ENCODE data around the gene RPL39L. TPM values are rescaled to one million over a fixed set of nuclear protein-coding genes. Genes with fewer than 3 reads are reported as not detected.
"Not testable (repeated sequence)": the region's sequence is repeated elsewhere in the genome, so short reads cannot be mapped to it uniquely, and the experiment has no call there.

RPL39L gene
- total RNA-seq, 4 donors from 2014 or later = 3.0 to 29.8 (median 11.6) TPM

GRCh38 chr3:187183903-187184302 lies 44.6 kb upstream of the RPL39L start:
- TF ChIP-seq, protein P1, sequence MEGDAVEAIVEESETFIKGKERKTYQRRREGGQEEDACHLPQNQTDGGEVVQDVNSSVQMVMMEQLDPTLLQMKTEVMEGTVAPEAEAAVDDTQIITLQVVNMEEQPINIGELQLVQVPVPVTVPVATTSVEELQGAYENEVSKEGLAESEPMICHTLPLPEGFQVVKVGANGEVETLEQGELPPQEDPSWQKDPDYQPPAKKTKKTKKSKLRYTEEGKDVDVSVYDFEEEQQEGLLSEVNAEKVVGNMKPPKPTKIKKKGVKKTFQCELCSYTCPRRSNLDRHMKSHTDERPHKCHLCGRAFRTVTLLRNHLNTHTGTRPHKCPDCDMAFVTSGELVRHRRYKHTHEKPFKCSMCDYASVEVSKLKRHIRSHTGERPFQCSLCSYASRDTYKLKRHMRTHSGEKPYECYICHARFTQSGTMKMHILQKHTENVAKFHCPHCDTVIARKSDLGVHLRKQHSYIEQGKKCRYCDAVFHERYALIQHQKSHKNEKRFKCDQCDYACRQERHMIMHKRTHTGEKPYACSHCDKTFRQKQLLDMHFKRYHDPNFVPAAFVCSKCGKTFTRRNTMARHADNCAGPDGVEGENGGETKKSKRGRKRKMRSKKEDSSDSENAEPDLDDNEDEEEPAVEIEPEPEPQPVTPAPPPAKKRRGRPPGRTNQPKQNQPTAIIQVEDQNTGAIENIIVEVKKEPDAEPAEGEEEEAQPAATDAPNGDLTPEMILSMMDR (IDR thresholded peaks at IDR 0.05) = no peak
- TF ChIP-seq POLR2A (IDR thresholded peaks at IDR 0.05) = no peak
- intact Hi-C loops (cut with DNase I; ENCODE audit: low total_unique reads) = no loop called here
- no peak overlapping the region for H3K4me3 ChIP-seq (ENCODE audit: low read depth, poor library complexity, severe bottlenecking)
- DNase-seq (ENCODE audit: low spot score in 2 of 2) = no peak
- 80 to 88% methylated on average over 6 of the region's 6 CpGs for WGBS, 2 donors

DNA sequence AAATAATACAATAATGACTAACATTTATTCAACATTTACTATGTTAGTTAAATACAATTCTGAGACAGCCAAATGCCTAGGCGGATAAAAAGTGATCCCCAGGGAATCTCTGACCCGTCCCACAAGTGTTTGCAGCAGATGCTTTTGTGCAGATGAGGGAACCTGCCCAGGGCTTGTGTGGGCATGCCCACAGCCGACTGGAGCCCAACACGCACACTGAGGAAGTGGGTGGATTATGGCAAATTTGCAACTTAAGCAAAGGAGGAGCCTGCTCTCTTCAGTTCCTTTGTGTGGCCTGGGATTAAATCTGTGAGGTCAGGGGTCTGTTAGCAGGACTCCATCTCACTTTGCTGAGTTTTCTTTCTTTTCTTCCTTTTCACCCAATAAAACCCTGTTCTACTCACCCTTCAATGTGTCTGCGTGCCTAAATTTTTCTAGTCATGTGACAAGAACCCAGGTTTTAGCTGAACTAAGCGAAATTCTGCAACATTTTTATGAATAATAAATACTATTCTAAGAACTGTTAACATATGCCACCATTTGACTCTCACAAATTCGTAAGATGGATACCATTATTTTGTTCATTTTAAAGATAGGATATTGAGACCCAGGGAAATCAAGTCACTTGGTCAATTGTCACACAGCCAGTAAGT lies 44.0 kb upstream of the RPL39L start:
- DNase-seq (ENCODE audit: low spot score in 2 of 2) = peak in 1 of 2 donors; percentile 26
- H3K4me3 ChIP-seq (ENCODE audit: low read depth, poor library complexity, severe bottlenecking) = no peak overlapping the region
- TF ChIP-seq, protein P1 (IDR thresholded peaks at IDR 0.05) = no peak
- TF ChIP-seq POLR2A (IDR thresholded peaks at IDR 0.05) = no peak
- WGBS, 2 donors = 44 to 47% methylated on average over 7 of the region's 7 CpGs
- intact Hi-C loops (cut with DNase I; ENCODE audit: low total_unique reads) = no loop called here

- intact Hi-C loops (cut with DNase I; ENCODE audit: low total_unique reads) = no loop called here
- WGBS, 2 donors = 94 to 96% methylated on average over 7 of the region's 7 CpGs
- no peak for TF ChIP-seq POLR2A (IDR thresholded peaks at IDR 0.05)
- TF ChIP-seq, protein P1 (IDR thresholded peaks at IDR 0.05) = no peak
- DNase-seq (ENCODE audit: low spot score in 2 of 2) = no peak
- no peak overlapping the region for H3K4me3 ChIP-seq (ENCODE audit: low read depth, poor library complexity, severe bottlenecking)
Observed at GRCh38 chr3:187181454-187182170, 42.3 kb upstream of the RPL39L start.

DNA sequence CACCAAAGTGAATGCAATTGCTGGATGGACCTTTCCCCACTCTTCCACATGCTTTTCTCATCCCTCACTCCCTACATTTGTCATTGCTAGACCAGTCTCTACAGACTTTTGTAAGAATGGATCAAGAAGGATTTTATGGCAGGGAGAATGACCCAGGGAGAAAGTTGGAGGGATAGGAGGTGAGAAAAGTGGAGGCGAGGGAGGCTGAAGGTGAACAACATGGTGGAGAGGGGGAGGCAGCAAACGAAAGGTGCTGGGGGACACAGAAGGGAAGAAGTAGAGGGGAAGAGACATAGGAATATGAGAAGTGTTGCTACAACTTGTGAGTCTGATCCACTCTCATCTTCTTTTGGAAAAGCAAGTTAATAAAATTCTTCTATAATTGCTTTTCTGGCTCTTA lies 33.6 kb upstream of the RPL39L start:
- intact Hi-C loops (cut with DNase I; ENCODE audit: low total_unique reads) = no loop called here
- H3K4me3 ChIP-seq (ENCODE audit: low read depth, poor library complexity, severe bottlenecking) = no peak overlapping the region
- 91 to 93% methylated on average over 2 of the region's 2 CpGs for WGBS, 2 donors
- TF ChIP-seq POLR2A (IDR thresholded peaks at IDR 0.05) = no peak
- TF ChIP-seq, protein P1 (IDR thresholded peaks at IDR 0.05) = no peak
- DNase-seq (ENCODE audit: low spot score in 2 of 2) = no peak

GRCh38 chr3:187170911-187171310 lies 31.6 kb upstream of the RPL39L start:
- 94 to 96% methylated on average over 5 of the region's 5 CpGs for WGBS, 2 donors
- intact Hi-C loops (cut with DNase I; ENCODE audit: low total_unique reads); H3K4me3 ChIP-seq (ENCODE audit: low read depth, poor library complexity, severe bottlenecking); DNase-seq (ENCODE audit: low spot score in 2 of 2): not testable (repeated sequence)

DNA sequence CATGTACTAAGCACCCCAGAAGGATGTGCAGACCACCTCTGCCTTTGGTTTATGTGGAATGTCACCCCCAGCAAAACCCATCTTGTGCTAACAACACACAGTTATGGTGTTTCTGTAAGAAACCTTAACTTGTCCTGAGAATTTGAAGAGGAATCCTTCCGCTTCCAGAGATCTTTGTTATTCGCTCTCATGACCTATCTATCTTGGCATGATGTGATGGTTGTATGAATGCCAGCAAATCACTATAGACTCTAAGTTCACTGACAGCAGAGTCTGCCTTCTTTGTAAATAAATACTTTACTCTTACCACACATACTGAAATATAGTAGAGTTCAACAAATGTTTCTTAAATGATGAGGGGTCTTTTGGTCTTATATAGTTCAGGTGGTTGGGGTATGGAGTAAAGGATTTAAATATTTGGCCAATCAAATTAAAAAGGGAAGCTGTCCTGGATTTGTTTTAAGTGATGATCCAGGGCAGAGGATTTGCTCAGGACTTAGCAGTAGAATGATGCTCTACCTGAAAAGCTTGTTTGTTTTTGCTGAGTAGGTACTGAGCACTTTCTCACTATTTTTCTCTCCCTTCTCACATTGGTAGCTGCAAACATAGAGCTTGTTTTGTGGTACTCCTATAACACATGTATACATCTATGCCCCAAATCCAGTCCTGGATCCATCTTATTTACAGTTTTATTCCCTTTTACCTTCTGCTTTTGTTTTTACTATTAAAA lies 30.1 kb upstream of the RPL39L start:
- 77 to 81% methylated on average over 2 of the region's 2 CpGs for WGBS, 2 donors
- DNase-seq (ENCODE audit: low spot score in 2 of 2) = no peak
- TF ChIP-seq POLR2A (IDR thresholded peaks at IDR 0.05) = no peak
- TF ChIP-seq, protein P1 (IDR thresholded peaks at IDR 0.05) = no peak
- intact Hi-C loops (cut with DNase I; ENCODE audit: low total_unique reads) = loop anchor here (10.0 kb wide), 1 partner anchor 315 kb away; no protein-coding TSS in a partner anchor
- H3K4me3 ChIP-seq (ENCODE audit: low read depth, poor library complexity, severe bottlenecking) = no peak overlapping the region
